ENCODE measurements around the gene DNAH3. TPM values are rescaled to one million over a fixed set of nuclear protein-coding genes. Genes with fewer than 3 reads are reported as not detected.

DNAH3 gene
- total and polyA plus RNA-seq, 2 of the 8 experiments (the other 6 are each of a cell fraction or from before 2014, with no cell fraction given): 0.57 to 0.71 TPM

DNA sequence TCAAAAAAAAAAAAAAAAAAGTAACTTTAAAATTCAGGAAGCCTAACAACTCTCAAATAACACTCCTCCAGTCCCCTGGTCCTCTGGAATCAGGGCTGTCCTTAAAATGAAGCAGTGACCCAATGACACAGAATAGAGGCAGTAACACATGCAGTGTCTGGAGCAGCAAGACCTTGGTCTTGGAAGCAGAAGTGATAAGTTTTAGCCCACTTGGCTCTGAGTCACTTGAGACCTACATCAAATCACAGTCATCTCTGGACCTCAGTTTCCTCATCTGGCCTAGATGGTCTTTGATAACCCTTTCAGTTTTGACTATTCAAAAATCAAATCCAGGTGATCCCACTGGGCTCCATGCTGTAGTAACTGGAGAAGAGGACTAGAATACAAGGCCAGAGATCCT lies 211.0 kb downstream of the DNAH3 start:
- Histone ChIP-seq H3K79me2 (ENCODE audit: control insufficient read depth in 1 of 2, insufficient read depth in 2 of 2, low read length in 2 of 2) (no peaks in the 10 kb centered on the region), H3K4me2 (ENCODE audit: insufficient read depth in 1 of 2, low read depth in 2 of 2, low read length in 2 of 2) (no peak overlapping the region), H2BK12ac (ENCODE audit: low read depth, low read length) (no peak overlapping the region), H2AK5ac (ENCODE audit: low read depth, low read length) (no peak overlapping the region), H2BK120ac (replicated peaks; ENCODE audit: low read depth, low read length) (no peak overlapping the region), H3K4me3 (ENCODE audit: extremely low read depth in 1 of 4, insufficient read depth in 2 of 4, low read depth in 3 of 4, low read length in 4 of 4) (no peak overlapping the region), H2AFZ (ENCODE audit: low read length) (no peak overlapping the region), H3K23me2 (ENCODE audit: low read depth, low read length) (0 out of 2 replicates have a peak, but pooled peaks cover 2% of the 10 kb centered on the region), H3K9me3 (ENCODE audit: insufficient read depth in 2 of 2, low read depth in 1 of 2, low read length in 1 of 2) (peaks cover 0 to 2% of the 10 kb centered on the region in 2 experiments; a peak in 1 of 4 replicates), H4K8ac (ENCODE audit: extremely low read depth, insufficient read depth, low read length) (no peak overlapping the region), H2BK5ac (ENCODE audit: low read depth, low read length) (no peak overlapping the region), H3K18ac (ENCODE audit: extremely low read depth, low read length) (no peak overlapping the region), H3K27me3 (replicated peaks in 1 of 4; ENCODE audit: control insufficient read depth in 3 of 4, extremely low read depth in 1 of 4, insufficient read depth in 3 of 4, low read length in 3 of 4) (no peaks in the 10 kb centered on the region), H3K56ac (replicated peaks; ENCODE audit: insufficient read length, low read depth, low read length) (no peak overlapping the region), H2BK15ac (ENCODE audit: low read length) (no peak overlapping the region), H4K91ac (replicated peaks; ENCODE audit: insufficient read length, low read length) (no peak overlapping the region), H3K14ac (ENCODE audit: insufficient read length) (no peak overlapping the region), H3K27ac (ENCODE audit: low read depth, low read length) (no peak overlapping the region), H3K4me1 (replicated peaks in 1 of 4; ENCODE audit: control insufficient read depth in 3 of 4, insufficient read depth in 4 of 4, low read length in 3 of 4) (no peaks in the 10 kb centered on the region), H3K4ac (replicated peaks; ENCODE audit: insufficient read length, low read depth, low read length) (no peak overlapping the region), H3K36me3 (ENCODE audit: control insufficient read depth in 2 of 4, insufficient read depth in 4 of 4, low read length in 3 of 4) (no peaks in the 10 kb centered on the region), H2BK20ac (ENCODE audit: low read length) (no peak overlapping the region), H4K20me1 (replicated peaks in 1 of 2; ENCODE audit: control insufficient read depth in 1 of 2, insufficient read depth in 2 of 2, low read length in 2 of 2) (no peaks in the 10 kb centered on the region), H4K5ac (ENCODE audit: insufficient read length, low read depth, low read length) (no peak overlapping the region), H3K23ac (ENCODE audit: insufficient read length) (no peak overlapping the region), H3K9ac (replicated peaks in 1 of 4; ENCODE audit: extremely low read depth in 1 of 4, low read depth in 3 of 4, low read length in 3 of 4) (no peak overlapping the region), H3K79me1 (ENCODE audit: low read depth, low read length) (no peaks in the 10 kb centered on the region)
- ChIA-PET POLR2A (ENCODE audit: partially characterized antibody) (no interaction called here), CTCF (ENCODE audit: partially characterized antibody) (interaction anchor here (1.1 kb wide), 1 partner anchor 90 kb away, joined by 3 read pairs; no protein-coding TSS in a partner anchor)
- TF ChIP-seq TEAD4 (IDR thresholded peaks at IDR 0.05; ENCODE audit: low read depth, low read length) (no peak), BRCA1 (IDR thresholded peaks at IDR 0.05; ENCODE audit: low read depth, low read length) (no peak), TBP (IDR thresholded peaks at IDR 0.05; ENCODE audit: low read depth, low read length) (no peak)
- FAIRE-seq (no peak), DNase-seq (ENCODE audit: low read depth in 1 of 2, low spot score in 2 of 2) (no peak)

Measured in H1 (cell line).